Activated CD4-positive, alpha-beta memory T cell treated with anti-CD3 and anti-CD28 coated beads for 36 hours (primary cell): ENCODE data around the gene ZNF503. TPM values are rescaled to one million over a fixed set of nuclear protein-coding genes. Genes with fewer than 3 reads are reported as not detected.

ENCODE experiments used
- CTCF ChIA-PET: fragments of 350-600 bp; sonication (Branson Sonifier 250); formaldehyde crosslinking; loops from one replicate; lab custom pipeline; 2021; ENCODE audit warnings: antibody characterized with exemption, inconsistent platforms; lab: Charles Lee
- POLR2A ChIA-PET: fragments of 350-600 bp; sonication (Branson Sonifier 250); formaldehyde crosslinking; loops from one replicate; lab custom pipeline; 2021; ENCODE audit warnings: antibody characterized with exemption; lab: Charles Lee
- DNase-seq: peaks from one replicate; pipeline ENCODE4 v3.0.0-alpha.2; 2020
- H3K27ac Mint-ChIP-seq: one replicate; pipeline ENCODE4 v1.8.0; 2021; ENCODE audit warnings: mixed read lengths
- H3K27me3 Mint-ChIP-seq: one replicate; pipeline ENCODE4 v1.8.0; 2021; ENCODE audit warnings: mixed read lengths
- H3K36me3 Mint-ChIP-seq: one replicate; pipeline ENCODE4 v1.8.0; 2021; ENCODE audit warnings: mixed read lengths
- H3K4me1 Mint-ChIP-seq: one replicate; pipeline ENCODE4 v1.8.0; 2021; ENCODE audit warnings: low read depth, mixed read lengths
- H3K4me3 Mint-ChIP-seq: one replicate; pipeline ENCODE4 v1.8.0; 2021; ENCODE audit warnings: mild to moderate bottlenecking, mixed read lengths
- H3K9me3 Mint-ChIP-seq: one replicate; pipeline ENCODE4 v1.8.0; 2021; ENCODE audit warnings: mixed read lengths
- intact Hi-C: fragments of 100-400 bp; cut with micrococcal nuclease; formaldehyde crosslinking; loops from one replicate; pipeline ENCODE4 v1.15.1; 2023
- total RNA-seq, 2 experiments: library from RNA; stranded (reverse); gene quantifications; one replicate each; pipeline ENCODE4 v1.2.3, GENCODE V29; 2021

The ZNF503 gene
- total RNA-seq, 2 experiments from 2014 or later: 0.38 to 0.56 TPM

DNA sequence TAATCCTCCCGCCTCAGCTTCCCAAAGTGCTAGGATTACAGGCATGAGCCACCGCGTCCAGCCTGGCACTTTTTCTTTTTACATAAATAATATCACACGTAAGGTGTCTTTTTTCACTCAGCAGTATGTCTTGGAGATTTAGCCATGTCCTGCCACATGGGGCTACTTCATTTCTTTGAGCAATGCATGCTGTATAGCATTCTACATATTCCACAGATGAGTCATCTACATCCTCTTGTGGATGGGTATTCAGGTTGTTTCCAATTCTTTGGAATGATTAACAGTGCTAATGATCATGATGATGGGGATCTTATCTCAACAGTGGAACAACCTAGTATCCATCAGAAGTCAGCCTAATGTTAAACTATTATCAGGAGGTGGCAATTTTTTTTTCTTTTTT is 50.8 kb downstream of the ZNF503 start:
- H3K9me3 Mint-ChIP-seq: peaks cover 1% of the 10 kb centered on the region
- no peak for DNase-seq
- peaks cover 7% of the 10 kb centered on the region for H3K27me3 Mint-ChIP-seq
- no peaks in the 10 kb centered on the region for H3K4me1 Mint-ChIP-seq
- no peak overlapping the region for H3K4me3 Mint-ChIP-seq
- intact Hi-C loops: no loop called here
- ChIA-PET CTCF (no interaction called here), POLR2A (no interaction called here)
- H3K27ac Mint-ChIP-seq: no peak overlapping the region
- no peaks in the 10 kb centered on the region for H3K36me3 Mint-ChIP-seq

Other genes starting within 250 kb of the ZNF503 start
- 100 to 1,000 TPM; 217 to 221 TPM for gene VDAC2, start 191.0 kb downstream of the ZNF503 start, total RNA-seq
- gene COMTD1, start 165.8 kb downstream of the ZNF503 start, total RNA-seq: 10 to 100 TPM; 40.0 to 41.3 TPM
- gene LRMDA, start 29.9 kb upstream of the ZNF503 start, total RNA-seq: not detected